ENCODE data around the gene BBC3.
"Not testable (repeated sequence)": the region's sequence is repeated elsewhere in the genome, so short reads cannot be mapped to it uniquely, and the experiment has no call there.

The BBC3 gene

DNA sequence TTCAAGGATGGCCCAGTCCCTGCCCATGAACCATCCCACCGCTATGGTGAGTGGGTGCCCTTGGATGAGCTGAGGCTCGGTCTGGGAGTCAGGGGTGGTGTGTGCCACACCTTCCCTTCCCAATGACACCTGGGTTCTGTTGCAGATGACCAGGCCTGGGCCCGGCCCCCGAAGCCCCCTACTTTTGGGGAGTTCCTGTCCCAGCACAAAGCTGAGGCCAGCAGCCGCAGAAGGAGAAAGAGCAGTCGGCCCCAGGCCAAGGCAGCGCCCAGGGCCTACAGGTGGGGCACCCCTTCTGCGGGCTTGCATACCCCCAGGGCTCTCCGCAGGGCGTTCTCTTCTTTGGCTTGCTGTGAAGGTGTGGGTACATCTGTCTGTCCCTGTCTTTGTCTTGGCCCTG is 39.4 kb upstream of the BBC3 start:
- no peaks in the 10 kb centered on the region for H3K27me3 ChIP-seq (ENCODE audit: control insufficient read depth in 1 of 2, insufficient read depth in 2 of 2, low read length in 2 of 2)
- H3K36me3 ChIP-seq (ENCODE audit: insufficient read depth, low read length), result peaks cover 37% of the 10 kb centered on the region
- H3K4me1 ChIP-seq (ENCODE audit: insufficient read depth, low read length), result peaks cover 10% of the 10 kb centered on the region
- H3K9ac ChIP-seq (ENCODE audit: low read length), result no peak overlapping the region
- H3K9me3 ChIP-seq (ENCODE audit: low read length), result no peaks in the 10 kb centered on the region
- H3K27ac ChIP-seq (ENCODE audit: low read depth, low read length), result no peak overlapping the region
- H3K4me3 ChIP-seq (ENCODE audit: low read depth in 1 of 2, low read length in 2 of 2), result no peak overlapping the region

DNA sequence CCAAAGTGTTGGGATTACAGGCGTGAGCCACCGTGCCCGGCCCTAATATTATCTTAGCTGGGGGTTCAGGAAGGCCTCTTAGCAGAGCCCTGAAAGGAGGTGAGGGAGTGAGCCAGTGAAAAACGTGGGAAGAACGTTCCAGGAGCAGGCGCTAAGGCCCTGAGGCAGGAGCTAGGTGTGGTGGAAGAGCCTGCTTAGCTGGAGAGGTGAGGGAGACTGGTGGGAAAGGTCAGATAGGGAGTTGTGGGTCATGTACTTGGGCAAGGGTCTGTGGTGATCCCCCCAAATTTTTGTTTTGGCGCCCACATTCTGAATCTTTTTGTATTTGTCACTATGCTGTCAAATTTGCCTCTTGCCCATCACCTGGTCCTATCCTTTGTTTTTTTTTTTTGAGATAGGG is 38.6 kb upstream of the BBC3 start:
- Histone ChIP-seq H3K27me3 (ENCODE audit: control insufficient read depth in 1 of 2, insufficient read depth in 2 of 2, low read length in 2 of 2) (no peaks in the 10 kb centered on the region), H3K27ac (ENCODE audit: low read depth, low read length) (no peak overlapping the region), H3K4me3 (ENCODE audit: low read depth in 1 of 2, low read length in 2 of 2) (no peak overlapping the region), H3K4me1 (ENCODE audit: insufficient read depth, low read length) (peaks cover 8% of the 10 kb centered on the region), H3K36me3 (ENCODE audit: insufficient read depth, low read length) (peaks cover 37% of the 10 kb centered on the region), H3K9me3 (ENCODE audit: low read length) (no peaks in the 10 kb centered on the region), H3K9ac (ENCODE audit: low read length) (no peak overlapping the region)

GRCh38 chr19:47268028-47268427 is 37.0 kb upstream of the BBC3 start:
- H3K4me3 ChIP-seq (ENCODE audit: low read depth in 1 of 2, low read length in 2 of 2), result no peak overlapping the region
- H3K9ac ChIP-seq (ENCODE audit: low read length), result no peak overlapping the region
- H3K9me3 ChIP-seq (ENCODE audit: low read length), result no peaks in the 10 kb centered on the region
- H3K4me1 ChIP-seq (ENCODE audit: insufficient read depth, low read length), result peaks cover 8% of the 10 kb centered on the region
- no peak overlapping the region for H3K27ac ChIP-seq (ENCODE audit: low read depth, low read length)
- peaks cover 44% of the 10 kb centered on the region for H3K36me3 ChIP-seq (ENCODE audit: insufficient read depth, low read length)
- no peaks in the 10 kb centered on the region for H3K27me3 ChIP-seq (ENCODE audit: control insufficient read depth in 1 of 2, insufficient read depth in 2 of 2, low read length in 2 of 2)

DNA sequence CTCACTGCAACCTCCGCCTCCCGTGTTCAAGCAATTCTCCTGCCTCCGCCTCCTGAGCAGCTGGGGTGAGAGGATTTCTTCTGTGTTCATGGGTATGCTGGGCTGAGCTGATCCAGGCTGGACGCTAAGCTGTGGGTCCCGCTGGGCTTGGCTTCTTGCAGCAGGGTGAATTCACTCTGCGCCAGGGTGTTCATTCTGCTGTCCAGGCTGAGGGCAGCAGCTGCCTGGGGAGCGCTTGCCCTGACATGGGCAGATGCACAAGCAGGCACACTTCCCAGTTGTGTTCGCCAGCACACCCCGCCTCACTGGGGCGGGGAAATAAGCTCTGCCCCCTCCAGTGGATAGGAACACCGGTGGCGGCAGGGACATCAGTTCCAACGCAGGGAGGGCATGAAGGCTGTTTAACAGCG is 36.4 kb upstream of the BBC3 start:
- Histone ChIP-seq H3K9ac (ENCODE audit: low read length) (no peak overlapping the region), H3K9me3 (ENCODE audit: low read length) (no peaks in the 10 kb centered on the region), H3K27me3 (ENCODE audit: control insufficient read depth in 1 of 2, insufficient read depth in 2 of 2, low read length in 2 of 2) (no peaks in the 10 kb centered on the region), H3K36me3 (ENCODE audit: insufficient read depth, low read length) (peaks cover 48% of the 10 kb centered on the region), H3K27ac (ENCODE audit: low read depth, low read length) (no peak overlapping the region), H3K4me3 (ENCODE audit: low read depth in 1 of 2, low read length in 2 of 2) (no peak overlapping the region), H3K4me1 (ENCODE audit: insufficient read depth, low read length) (peaks cover 1% of the 10 kb centered on the region)

- no peaks in the 10 kb centered on the region for H3K27me3 ChIP-seq (ENCODE audit: control insufficient read depth in 1 of 2, insufficient read depth in 2 of 2, low read length in 2 of 2)
- H3K9me3 ChIP-seq (ENCODE audit: low read length), result no peaks in the 10 kb centered on the region
- H3K4me3 ChIP-seq (ENCODE audit: low read depth in 1 of 2, low read length in 2 of 2), result no peak overlapping the region
- no peak overlapping the region for H3K27ac ChIP-seq (ENCODE audit: low read depth, low read length)
- H3K36me3 ChIP-seq (ENCODE audit: insufficient read depth, low read length), result peaks cover 47% of the 10 kb centered on the region
- no peak overlapping the region for H3K9ac ChIP-seq (ENCODE audit: low read length)
- H3K4me1 ChIP-seq (ENCODE audit: insufficient read depth, low read length), result no peaks in the 10 kb centered on the region
Observed at GRCh38 chr19:47266401-47266941, 35.5 kb upstream of the BBC3 start.

DNA sequence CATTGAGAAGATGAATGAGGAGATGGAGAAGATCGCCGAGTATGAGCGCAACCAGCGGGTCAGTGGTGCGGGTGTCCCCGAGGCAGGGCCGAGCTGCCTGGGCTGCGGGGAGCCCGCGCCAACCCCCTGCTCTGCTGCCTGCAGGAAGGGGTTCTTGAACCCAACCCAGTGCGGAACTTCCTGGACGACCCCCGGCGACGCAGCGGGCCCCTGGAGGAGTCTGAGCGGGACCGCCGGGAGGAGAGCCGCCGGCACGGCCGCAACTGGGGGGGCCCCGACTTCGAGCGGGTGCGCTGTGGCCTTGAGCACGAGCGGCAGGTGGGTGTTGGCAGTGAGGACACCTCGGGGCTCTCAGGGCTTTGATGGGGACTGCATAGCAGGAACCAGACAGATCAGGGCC is 33.6 kb upstream of the BBC3 start:
- Histone ChIP-seq H3K9me3 (ENCODE audit: low read length) (no peaks in the 10 kb centered on the region), H3K4me1 (ENCODE audit: insufficient read depth, low read length) (peaks cover 2% of the 10 kb centered on the region), H3K27me3 (ENCODE audit: control insufficient read depth in 1 of 2, insufficient read depth in 2 of 2, low read length in 2 of 2) (no peaks in the 10 kb centered on the region), H3K4me3 (ENCODE audit: low read depth in 1 of 2, low read length in 2 of 2) (no peak overlapping the region), H3K36me3 (ENCODE audit: insufficient read depth, low read length) (peaks cover 51% of the 10 kb centered on the region), H3K27ac (ENCODE audit: low read depth, low read length) (no peak overlapping the region), H3K9ac (ENCODE audit: low read length) (no peak overlapping the region)

GRCh38 chr19:47261946-47262793 is 31.2 kb upstream of the BBC3 start:
- H3K9me3 ChIP-seq (ENCODE audit: low read length); H3K9ac ChIP-seq (ENCODE audit: low read length); H3K27ac ChIP-seq (ENCODE audit: low read depth, low read length); H3K4me3 ChIP-seq (ENCODE audit: low read depth in 1 of 2, low read length in 2 of 2); H3K27me3 ChIP-seq (ENCODE audit: control insufficient read depth in 1 of 2, insufficient read depth in 2 of 2, low read length in 2 of 2): not testable (repeated sequence)
- H3K4me1 ChIP-seq (ENCODE audit: insufficient read depth, low read length), result peaks cover 23% of the 10 kb centered on the region
- H3K36me3 ChIP-seq (ENCODE audit: insufficient read depth, low read length), result peaks cover 54% of the 10 kb centered on the region

GRCh38 chr19:47260476-47260875 is 29.5 kb upstream of the BBC3 start:
- H3K4me1 ChIP-seq (ENCODE audit: insufficient read depth, low read length), result peaks cover 23% of the 10 kb centered on the region
- H3K27me3 ChIP-seq (ENCODE audit: control insufficient read depth in 1 of 2, insufficient read depth in 2 of 2, low read length in 2 of 2), result no peaks in the 10 kb centered on the region
- peaks cover 45% of the 10 kb centered on the region for H3K36me3 ChIP-seq (ENCODE audit: insufficient read depth, low read length)
- no peak overlapping the region for H3K9ac ChIP-seq (ENCODE audit: low read length)
- H3K27ac ChIP-seq (ENCODE audit: low read depth, low read length), result no peak overlapping the region
- no peaks in the 10 kb centered on the region for H3K9me3 ChIP-seq (ENCODE audit: low read length)
- no peak overlapping the region for H3K4me3 ChIP-seq (ENCODE audit: low read depth in 1 of 2, low read length in 2 of 2)

GRCh38 chr19:47258895-47259555 is 28.0 kb upstream of the BBC3 start:
- H3K27me3 ChIP-seq (ENCODE audit: control insufficient read depth in 1 of 2, insufficient read depth in 2 of 2, low read length in 2 of 2), result no peaks in the 10 kb centered on the region
- no peak overlapping the region for H3K9ac ChIP-seq (ENCODE audit: low read length)
- no peaks in the 10 kb centered on the region for H3K9me3 ChIP-seq (ENCODE audit: low read length)
- peak overlapping the region; percentile 10 for H3K27ac ChIP-seq (ENCODE audit: low read depth, low read length)
- H3K4me3 ChIP-seq (ENCODE audit: low read depth in 1 of 2, low read length in 2 of 2), result no peak overlapping the region
- H3K4me1 ChIP-seq (ENCODE audit: insufficient read depth, low read length), result peaks cover 23% of the 10 kb centered on the region
- peaks cover 40% of the 10 kb centered on the region for H3K36me3 ChIP-seq (ENCODE audit: insufficient read depth, low read length)

DNA sequence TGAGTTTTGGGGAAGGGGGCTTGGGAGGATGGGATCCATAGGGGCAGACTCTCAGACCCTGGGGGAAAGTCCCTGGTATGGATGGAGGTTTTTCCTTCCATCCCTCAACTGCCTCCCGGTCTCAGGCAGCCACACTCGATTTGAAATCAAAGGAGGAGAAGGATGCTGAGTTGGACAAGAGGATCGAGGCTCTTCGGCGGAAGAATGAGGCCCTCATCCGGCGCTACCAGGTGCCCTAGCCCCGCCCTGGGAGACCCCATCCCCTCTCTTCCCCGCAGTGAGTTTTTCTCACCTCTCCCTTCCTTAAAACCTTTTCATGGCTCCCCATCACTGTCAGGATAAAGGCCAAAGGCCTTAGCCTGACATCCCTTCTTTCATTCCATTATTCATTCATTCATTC is 27.4 kb upstream of the BBC3 start:
- peak overlapping the region; percentile 89 for H3K27ac ChIP-seq (ENCODE audit: low read depth, low read length)
- H3K9ac ChIP-seq (ENCODE audit: low read length), result no peak overlapping the region
- no peak overlapping the region for H3K4me3 ChIP-seq (ENCODE audit: low read depth in 1 of 2, low read length in 2 of 2)
- no peaks in the 10 kb centered on the region for H3K9me3 ChIP-seq (ENCODE audit: low read length)
- peaks cover 38% of the 10 kb centered on the region for H3K36me3 ChIP-seq (ENCODE audit: insufficient read depth, low read length)
- H3K27me3 ChIP-seq (ENCODE audit: control insufficient read depth in 1 of 2, insufficient read depth in 2 of 2, low read length in 2 of 2), result no peaks in the 10 kb centered on the region
- H3K4me1 ChIP-seq (ENCODE audit: insufficient read depth, low read length), result peaks cover 23% of the 10 kb centered on the region

- H3K9ac ChIP-seq (ENCODE audit: low read length), result peak overlapping the region; percentile 74
- H3K36me3 ChIP-seq (ENCODE audit: insufficient read depth, low read length), result peaks cover 36% of the 10 kb centered on the region
- H3K27ac ChIP-seq (ENCODE audit: low read depth, low read length), result peak overlapping the region; percentile 89
- H3K9me3 ChIP-seq (ENCODE audit: low read length), result no peaks in the 10 kb centered on the region
- H3K4me1 ChIP-seq (ENCODE audit: insufficient read depth, low read length), result peaks cover 23% of the 10 kb centered on the region
- H3K4me3 ChIP-seq (ENCODE audit: low read depth in 1 of 2, low read length in 2 of 2), result peak overlapping the region; percentile 55 to 71
- H3K27me3 ChIP-seq (ENCODE audit: control insufficient read depth in 1 of 2, insufficient read depth in 2 of 2, low read length in 2 of 2), result no peaks in the 10 kb centered on the region
Observed at GRCh38 chr19:47257411-47258169, 26.6 kb upstream of the BBC3 start.
